Hindlimb muscle (tissue), 1 donor: Measurements from ENCODE around the gene PPP2R5D. TPM values are rescaled to one million over a fixed set of nuclear protein-coding genes. Genes with fewer than 3 reads are reported as not detected.
A peak's percentile ranks its signal among the peaks of the same experiment; 100 is the strongest.
"Not testable (repeated sequence)": the region's sequence is repeated elsewhere in the genome, so short reads cannot be mapped to it uniquely, and the experiment has no call there.

Source experiments
- DNase-seq: peaks from one replicate; pipeline ENCODE4 v3.0.0-alpha.2; 2013
- polyA plus RNA-seq: library from polyadenylated mRNA; unstranded; fragments of 120-200 nt; gene quantifications from one replicate; pipeline ENCODE4 v1.2.1, GENCODE V29; 2013; ENCODE audit not compliant: insufficient read length

PPP2R5D gene
- polyA plus RNA-seq, 1 donor = 47.7 TPM

- no peak for DNase-seq
Observed at GRCh38 chr6:43033496-43034189, 49.3 kb downstream of the PPP2R5D start.

DNA sequence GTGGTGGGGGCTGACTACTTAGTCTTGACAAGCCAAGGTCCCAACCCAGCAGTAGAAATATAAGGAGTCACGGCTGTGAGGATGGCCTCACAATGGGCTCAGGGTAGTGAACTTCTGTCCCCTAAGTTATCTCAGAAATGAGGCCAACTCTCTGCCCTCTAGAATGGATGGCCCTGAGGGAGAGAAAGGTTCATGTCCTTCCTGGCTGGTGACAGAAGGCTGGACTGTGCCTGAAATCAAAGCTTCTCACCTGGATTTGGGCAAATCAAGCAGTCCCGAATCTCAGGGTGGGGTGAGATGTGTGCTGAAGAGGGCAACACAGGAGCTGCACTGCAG is 49.8 kb downstream of the PPP2R5D start:
- DNase-seq = no peak

DNA sequence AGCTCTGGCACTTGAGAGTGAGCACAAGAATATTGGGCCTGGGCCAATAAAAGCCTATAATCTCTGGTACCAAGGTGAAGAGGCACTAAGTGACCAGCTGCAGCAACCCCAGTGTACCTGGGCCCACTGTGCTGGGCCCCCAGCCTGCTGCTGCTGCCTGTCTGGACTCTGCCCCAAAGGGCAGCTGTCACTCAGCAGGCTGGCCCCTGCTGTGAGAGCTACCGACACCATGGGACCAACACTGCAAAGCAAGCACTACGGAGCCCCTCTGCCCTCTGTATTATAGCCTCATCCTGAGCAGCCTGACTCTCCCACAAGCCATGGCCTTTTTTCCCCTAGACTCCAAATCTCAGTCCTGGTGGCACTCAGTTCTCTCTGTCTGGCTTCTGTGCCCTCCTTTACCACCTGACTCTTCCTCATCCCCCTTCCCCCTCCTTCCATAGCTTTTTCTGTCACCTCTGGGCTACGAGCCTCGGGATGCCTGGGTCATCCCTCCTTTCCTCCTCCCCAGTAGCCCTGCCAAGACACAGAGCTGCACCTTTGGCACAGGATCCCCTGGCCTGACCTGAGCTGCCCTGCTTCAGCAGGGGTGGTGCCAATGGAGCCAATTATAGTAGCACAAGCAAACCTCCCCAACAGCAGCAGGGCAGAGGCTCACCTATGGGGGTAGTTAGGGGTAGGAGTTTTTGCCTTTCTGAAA is 51.3 kb downstream of the PPP2R5D start:
- no peak for DNase-seq

DNA sequence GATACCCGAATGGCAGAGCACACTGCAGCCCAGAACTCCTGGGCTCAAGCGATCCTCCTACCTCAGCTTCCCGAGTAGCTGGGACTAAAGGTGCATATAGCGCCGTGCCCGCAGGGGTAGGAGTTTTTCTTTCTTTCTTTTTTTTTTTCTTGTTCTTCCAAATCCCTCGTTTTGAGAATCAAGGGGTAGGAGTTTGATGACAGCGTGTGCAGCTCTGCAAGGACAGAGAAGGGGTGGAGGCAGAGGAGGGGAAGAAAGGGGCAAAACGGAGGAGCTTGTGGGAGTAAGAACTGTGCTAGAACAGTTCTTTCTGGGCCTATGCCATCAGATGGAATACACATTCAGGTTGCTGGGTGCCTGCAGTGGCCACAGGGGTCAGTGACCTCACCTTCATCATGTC is 52.3 kb downstream of the PPP2R5D start:
- no peak for DNase-seq

- no peak for DNase-seq
Observed at GRCh38 chr6:43037197-43037596, 52.8 kb downstream of the PPP2R5D start.

GRCh38 chr6:43037706-43038105 is 53.3 kb downstream of the PPP2R5D start:
- no peak for DNase-seq

GRCh38 chr6:43038727-43039126 is 54.4 kb downstream of the PPP2R5D start:
- DNase-seq = no peak

DNA sequence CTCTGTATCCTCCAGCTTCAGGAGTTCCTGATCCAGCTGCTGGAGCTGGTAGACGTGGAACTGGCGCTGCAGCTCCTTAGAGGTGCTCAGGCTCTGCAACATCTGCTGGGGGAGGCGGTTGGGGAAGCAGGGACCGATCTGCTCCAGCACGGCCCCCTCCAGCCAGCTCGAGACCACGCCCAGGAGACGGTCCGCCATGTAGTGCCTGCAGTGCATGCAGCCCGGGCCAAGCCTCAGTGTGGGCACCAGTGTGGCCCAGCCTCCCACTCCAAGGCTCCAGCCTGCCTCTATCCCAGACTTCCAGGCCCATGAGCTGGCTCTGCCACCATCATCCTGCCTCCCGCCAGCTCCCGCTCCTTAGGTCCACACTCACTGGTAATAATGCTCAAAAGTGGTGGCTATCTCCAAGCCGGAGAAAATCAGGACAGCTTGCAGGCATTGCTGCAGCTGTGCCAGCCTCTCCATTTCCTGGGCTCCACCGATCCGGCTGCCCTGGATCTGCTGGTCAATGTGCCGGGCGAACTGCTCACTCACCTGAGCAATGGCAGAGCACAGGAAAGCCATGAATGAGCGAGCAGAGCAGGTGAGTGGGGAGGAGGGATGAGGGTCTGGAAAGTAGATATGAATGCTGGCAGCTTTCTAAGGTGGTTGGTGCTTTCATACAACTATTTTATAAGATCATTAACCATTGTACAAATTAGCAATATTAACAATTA is 56.3 kb downstream of the PPP2R5D start:
- DNase-seq = no peak

DNA sequence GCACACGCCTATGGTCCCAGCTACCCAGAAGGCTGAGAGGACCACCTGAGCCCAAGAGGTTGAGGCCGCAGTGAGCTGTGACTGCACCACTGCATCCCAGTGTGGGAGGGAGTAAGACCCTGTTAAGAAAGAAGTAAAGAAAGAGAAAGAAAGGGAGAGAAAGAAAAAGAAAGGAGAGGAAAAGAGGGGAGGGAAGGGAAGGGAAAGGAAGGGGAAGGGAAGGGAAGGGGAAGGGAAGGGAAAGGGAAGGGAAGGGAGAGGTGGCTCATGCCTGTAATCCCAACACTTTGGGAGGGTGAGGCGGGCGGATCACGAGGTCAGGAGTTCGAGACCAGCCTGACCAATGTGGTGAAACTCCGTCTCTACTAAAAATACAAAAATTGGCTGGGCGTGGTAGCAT is 57.1 kb downstream of the PPP2R5D start:
- not testable (repeated sequence) for DNase-seq

DNA sequence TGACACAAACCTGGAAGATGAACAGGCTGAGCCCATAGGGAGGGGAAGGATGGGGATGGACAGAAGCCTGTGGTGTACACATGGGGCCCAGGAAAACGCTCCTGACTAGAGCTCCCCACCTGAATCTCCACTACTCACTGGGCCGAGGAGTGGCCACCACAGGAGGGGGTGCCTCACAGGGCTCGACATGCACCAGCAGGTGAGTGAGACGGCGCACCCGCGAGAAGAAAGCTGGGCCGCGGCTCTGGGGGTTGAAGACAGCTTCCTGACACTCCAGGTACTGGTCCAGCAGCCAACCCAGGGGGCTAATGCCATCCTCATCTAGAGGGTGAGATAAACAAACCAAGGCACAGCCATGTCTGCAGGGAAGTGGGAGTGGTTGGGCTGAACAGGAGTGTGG is 58.9 kb downstream of the PPP2R5D start:
- DNase-seq = no peak

DNA sequence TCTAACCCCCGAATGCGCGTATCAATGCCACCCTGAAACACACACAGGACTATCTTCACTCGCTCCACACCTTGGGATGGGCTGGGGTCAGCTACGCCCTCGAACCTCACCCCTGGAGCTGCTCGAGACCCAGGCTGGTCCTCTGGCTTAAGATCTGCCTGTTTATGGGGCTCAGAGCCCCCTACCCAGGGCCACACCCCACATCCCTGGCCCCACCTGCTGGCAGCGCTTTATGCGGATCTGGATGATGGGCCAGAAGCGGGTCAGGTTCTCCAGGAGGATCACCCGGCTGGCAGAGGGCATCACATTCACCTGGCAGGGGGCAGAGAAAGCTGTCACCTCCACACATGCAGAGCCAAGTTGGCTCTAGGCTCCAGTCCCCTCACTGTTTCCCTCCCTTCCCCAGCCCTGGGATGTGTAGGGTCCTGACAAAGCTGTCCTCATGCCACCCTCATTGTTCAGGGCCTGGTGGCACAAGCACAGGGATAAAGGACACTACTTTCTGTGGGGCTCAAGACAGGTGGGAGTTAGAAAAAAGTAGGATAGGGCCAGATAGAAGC is 61.1 kb downstream of the PPP2R5D start:
- DNase-seq = no peak

DNA sequence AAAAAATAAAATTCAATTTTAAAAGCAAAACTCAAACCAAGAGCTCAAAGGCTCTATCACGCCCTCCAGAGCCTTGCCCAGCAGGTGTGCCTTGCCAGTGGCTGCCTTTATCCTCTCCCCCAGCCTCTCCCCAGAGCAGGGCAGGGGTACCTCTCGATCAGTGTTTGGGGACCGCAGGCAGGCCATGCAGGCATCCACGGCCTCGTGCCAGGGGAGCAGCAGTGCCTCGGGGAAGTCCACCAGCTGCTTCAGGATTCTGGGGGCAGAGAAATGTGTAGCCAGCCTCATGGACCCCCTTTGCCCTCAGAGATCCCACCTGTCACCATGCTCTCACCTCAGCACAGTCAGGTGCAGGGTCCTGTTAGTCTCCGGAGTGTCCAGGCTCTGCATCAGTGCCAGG is 63.6 kb downstream of the PPP2R5D start:
- no peak for DNase-seq

DNA sequence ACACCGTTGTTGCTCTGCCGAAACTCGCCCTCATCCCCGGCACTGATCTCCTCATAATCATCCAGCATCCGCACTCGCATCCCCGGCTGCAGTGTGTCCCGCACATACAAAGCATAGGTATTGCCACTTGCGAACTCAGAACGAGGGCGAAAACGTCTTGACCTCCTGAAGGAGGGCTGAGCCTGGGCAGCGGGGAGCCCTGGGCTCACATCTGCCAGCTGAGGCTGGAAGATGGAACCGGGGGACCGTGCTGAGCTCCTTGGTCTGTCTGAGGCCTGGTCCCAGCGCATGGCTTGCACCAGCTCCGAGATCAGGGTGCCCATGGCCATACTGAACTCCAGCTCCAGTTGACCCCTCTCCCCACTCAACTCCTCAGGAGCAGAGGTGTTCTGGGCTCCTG is 66.6 kb downstream of the PPP2R5D start:
- DNase-seq = no peak

GRCh38 chr6:43052225-43052841 is 68.0 kb downstream of the PPP2R5D start:
- DNase-seq = no peak

DNA sequence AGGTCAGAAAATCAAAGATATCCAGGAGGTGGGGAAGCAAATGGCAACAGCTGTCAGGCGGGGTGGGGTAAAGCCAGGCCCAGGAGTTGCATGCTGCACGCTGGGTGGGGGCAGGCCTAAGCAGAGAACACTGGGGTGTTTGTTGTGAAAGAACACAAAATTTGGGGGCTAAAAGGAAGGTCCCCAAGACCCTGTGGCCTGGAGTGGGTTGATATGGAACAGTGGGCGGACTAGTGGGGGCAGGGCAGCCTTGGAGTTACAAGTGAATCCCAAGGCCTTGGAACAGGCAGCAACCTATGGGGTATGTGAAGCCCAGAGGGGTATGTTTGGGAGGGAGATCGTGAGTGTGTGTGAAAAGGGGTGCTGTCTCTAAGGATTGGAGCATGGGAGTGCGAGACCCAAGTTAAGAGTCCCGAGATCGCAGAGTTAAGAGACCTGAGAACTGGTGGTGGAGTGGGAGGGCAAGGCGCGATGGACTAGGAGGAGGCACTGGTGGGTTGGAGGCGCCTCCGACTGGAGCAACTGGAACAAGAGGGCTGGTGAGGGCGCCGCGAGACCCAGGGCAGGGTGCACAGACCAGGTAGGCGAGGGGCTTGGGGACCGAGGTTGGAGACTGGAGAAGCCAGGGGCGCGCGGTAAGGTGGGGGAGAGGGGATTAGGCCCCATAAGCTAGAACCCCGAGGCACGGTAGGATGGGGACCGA is 68.6 kb downstream of the PPP2R5D start:
- DNase-seq = peak; percentile 54

DNA sequence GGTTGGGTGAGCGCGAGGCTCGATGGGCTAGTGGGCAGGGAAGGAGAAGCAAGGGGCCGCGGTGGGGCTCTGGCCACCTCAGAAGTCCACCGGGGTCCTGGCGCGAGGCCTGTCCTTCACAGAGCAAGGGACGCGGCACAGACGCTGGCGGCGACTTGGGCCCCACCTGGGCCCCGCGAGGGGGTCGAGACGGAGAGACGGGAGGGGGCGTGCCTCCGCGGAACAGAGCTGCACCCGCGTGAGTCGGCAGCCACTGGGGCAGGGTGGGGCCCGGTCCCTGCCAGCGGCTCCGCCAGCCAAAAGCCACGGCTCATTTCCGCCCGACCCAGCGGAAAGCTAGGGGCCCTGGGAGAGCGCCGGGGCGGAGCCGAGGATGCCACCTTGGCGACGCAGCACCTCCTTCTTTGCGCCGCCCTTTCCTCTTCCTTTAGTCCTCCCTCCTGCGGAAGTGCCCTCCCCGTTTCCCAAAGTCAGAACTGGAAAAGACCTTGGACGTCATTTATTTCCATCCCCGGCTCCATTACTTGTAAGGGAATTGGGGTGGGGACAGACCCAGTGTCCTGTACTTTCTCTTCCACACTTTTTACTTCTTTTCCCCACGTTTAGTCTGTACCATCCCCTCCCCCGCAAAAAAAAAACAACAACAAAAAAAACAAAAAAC is 69.3 kb downstream of the PPP2R5D start, which contains the start of gene CUL7:
Gene CUL7 (minus strand): TSS at position 307 of the 661 bp plus-strand sequence. CDS start 1,063 bp downstream, outside the sequence.
- DNase-seq = peak; percentile 96

DNA sequence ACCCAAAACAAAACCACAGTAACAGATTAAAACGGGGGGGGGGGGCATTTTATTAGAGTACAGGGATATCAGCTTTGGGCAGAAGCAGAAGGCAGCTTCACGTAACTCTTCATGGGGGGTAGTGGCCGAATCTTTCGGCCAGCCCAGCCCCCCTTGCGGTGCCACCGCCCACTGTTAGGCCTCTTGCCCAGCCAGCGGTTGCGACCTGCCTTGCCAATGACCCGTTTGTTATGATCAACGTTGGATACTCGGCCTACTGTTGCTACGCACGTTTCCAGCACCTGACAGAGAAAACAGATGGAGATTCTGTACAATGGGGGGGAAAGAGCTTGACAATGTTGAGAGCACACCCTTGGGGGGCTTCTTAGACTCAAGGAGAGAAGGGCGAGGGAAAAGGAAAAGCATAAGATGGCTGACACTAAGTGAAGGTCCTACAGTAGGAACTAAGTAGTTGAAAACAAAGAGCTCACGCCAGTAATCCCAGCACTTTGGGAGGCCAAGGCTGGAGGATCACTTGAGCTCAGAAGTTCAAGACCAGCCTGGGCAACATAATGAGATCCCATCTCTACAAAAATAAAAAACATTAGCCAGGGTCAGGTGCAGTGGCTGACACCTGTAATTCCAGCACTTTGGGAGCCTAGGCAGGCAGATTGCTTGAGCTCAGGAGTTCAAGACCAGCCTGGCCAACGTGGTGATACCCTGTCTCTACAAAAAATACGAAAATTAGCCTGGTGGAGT is 70.0 kb downstream of the PPP2R5D start:
- DNase-seq = no peak

- no peak for DNase-seq
Observed at GRCh38 chr6:43055966-43056365, 71.6 kb downstream of the PPP2R5D start.

GRCh38 chr6:43058531-43058930 is 74.2 kb downstream of the PPP2R5D start:
- no peak for DNase-seq

GRCh38 chr6:43059168-43060033 is 75.0 kb downstream of the PPP2R5D start, which contains the start of the genes KLC4 and MRPL2:
TSS of gene KLC4 (plus strand) at chr6:43059631. CDS start at chr6:43061336, 1,705 bp downstream.
TSS of gene MRPL2 (minus strand) at chr6:43059434. CDS start at chr6:43059381, 53 bp downstream.
- peak; percentile 99 for DNase-seq
